Body of pancreas (tissue), 4 donors: ENCODE measurements around the gene GATAD2B. TPM values are rescaled to one million over a fixed set of nuclear protein-coding genes. Genes with fewer than 3 reads are reported as not detected.

ENCODE experiments used
- ATAC-seq: fragments of 150-250 bp; one replicate; pipeline ENCODE4 v1.9.1; 2016
- DNase-seq, 4 donors: peaks; one replicate each; pipeline ENCODE4 v3.0.0-alpha.2; 2019
- H3K27ac ChIP-seq, 4 donors: fragments of 200-600 bp; sonication (generic); 1 replicate in 3 of 4; 2 replicates in 1 of 4; pipeline versions ENCODE4 v1.5.1 to v1.6.1; 2016 to 2019; ENCODE audit warnings: mild to moderate bottlenecking in 1 of 4, mixed read lengths in 1 of 4, moderate library complexity in 1 of 4
- H3K27me3 ChIP-seq, 2 donors: fragments of 200-600 bp; sonication (generic); one replicate each; pipeline ENCODE4 v1.6.0; 2016; ENCODE audit warnings: mild to moderate bottlenecking in 1 of 2
- H3K36me3 ChIP-seq, 2 donors: fragments of 200-600 bp; sonication (generic); replicated peaks in 1 of 2; 2 replicates each; pipeline ENCODE4 v1.5.1; 2016; ENCODE audit warnings: low read depth in 2 of 2; ENCODE audit not compliant: insufficient read depth in 1 of 2
- H3K4me1 ChIP-seq: fragments of 200-600 bp; sonication (generic); one replicate; pipeline ENCODE4 v1.6.0; 2016
- H3K4me3 ChIP-seq, 2 donors: fragments of 200-600 bp; sonication (generic); 1 replicate in 1 of 2; 2 replicates in 1 of 2; pipeline ENCODE4 v1.5.1; 2016 to 2019
- H3K9me3 ChIP-seq, 3 donors: fragments of 200-600 bp; sonication (generic); 1 replicate in 2 of 3; 2 replicates in 1 of 3; pipeline ENCODE4 v1.5.1; 2016
- CTCF ChIP-seq, 7 experiments: fragments of 450-650 bp in 4 of 7; fragments of 200-600 bp in 3 of 7; sonication (generic) in 3 of 7; IDR thresholded peaks; one replicate each; pipeline ENCODE4 v1.5.1; 2016 to 2019; ENCODE audit warnings: antibody characterized with exemption in 7 of 7
- POLR2A ChIP-seq, 3 donors: fragments of 450-650 bp; IDR thresholded peaks; one replicate each; pipeline ENCODE4 v1.6.1; 2016; ENCODE audit warnings: antibody characterized with exemption in 3 of 3, mild to moderate bottlenecking in 2 of 3
- WGBS, 2 donors: methylation state at CpG; one replicate each; pipeline ENCODE4 v1.1.5; 2017; 5-methylcytosine and 5-hydroxymethylcytosine counted together
- intact Hi-C: fragments of 100-400 bp; cut with DNase I; formaldehyde crosslinking; loops from one replicate; pipeline ENCODE4 v1.15.1; 2023
- total RNA-seq, 2 donors: library from RNA; depleted of rRNA; stranded (reverse); fragments of >200 nt; gene quantifications; one replicate each; pipeline ENCODE4 v1.1.0, GENCODE V29; 2016

GATAD2B gene
- total RNA-seq, 2 donors from 2014 or later = 7.8 to 12.5 TPM

- H3K4me3 ChIP-seq = no peak overlapping the region
- H3K27me3 ChIP-seq = no peaks in the 10 kb centered on the region
- no peak for ATAC-seq
- no peak for TF ChIP-seq CTCF (IDR thresholded peaks at IDR 0.05)
- TF ChIP-seq POLR2A (IDR thresholded peaks at IDR 0.05) = no peak
- WGBS, 2 donors = 91 to 100% methylated on average over 3 to 10 of the region's 10 CpGs
- no peak overlapping the region for H3K27ac ChIP-seq
- no peak for DNase-seq
- peaks cover 34% of the 10 kb centered on the region for H3K4me1 ChIP-seq
- no peaks in the 10 kb centered on the region for H3K9me3 ChIP-seq
- intact Hi-C loops = no loop called here
- H3K36me3 ChIP-seq = peaks cover 0 to 13% of the 10 kb centered on the region in 2 donors
These were observed 32.1 kb upstream of the GATAD2B start for GRCh38 chr1:153954826-153955225.

- Histone ChIP-seq H3K4me1 (peaks cover 25% of the 10 kb centered on the region), H3K9me3 (no peaks in the 10 kb centered on the region), H3K36me3 (peaks cover 0 to 13% of the 10 kb centered on the region in 2 donors), H3K27ac (no peak overlapping the region), H3K4me3 (no peak overlapping the region), H3K27me3 (no peaks in the 10 kb centered on the region)
- DNase-seq (no peak), ATAC-seq (no peak)
- TF ChIP-seq POLR2A (IDR thresholded peaks at IDR 0.05) = no peak
- no peak for TF ChIP-seq CTCF (IDR thresholded peaks at IDR 0.05)
- intact Hi-C loops = no loop called here
- WGBS, 2 donors = 58 to 63% methylated on average over 4 of the region's 4 CpGs
These were observed 31.1 kb upstream of the GATAD2B start for GRCh38 chr1:153953859-153954365.

GRCh38 chr1:153951801-153952200 is 29.0 kb upstream of the GATAD2B start:
- WGBS, 2 donors = 87 to 92% methylated on average over 2 of the region's 2 CpGs
- Histone ChIP-seq H3K27ac (no peak overlapping the region), H3K4me3 (no peak overlapping the region), H3K9me3 (no peaks in the 10 kb centered on the region), H3K4me1 (peaks cover 16% of the 10 kb centered on the region), H3K36me3 (peaks cover 0 to 16% of the 10 kb centered on the region in 2 donors), H3K27me3 (no peaks in the 10 kb centered on the region)
- DNase-seq (no peak), ATAC-seq (no peak)
- intact Hi-C loops = no loop called here
- TF ChIP-seq CTCF (IDR thresholded peaks at IDR 0.05) = no peak

GRCh38 chr1:153951183-153951582 is 28.4 kb upstream of the GATAD2B start:
- no peaks in the 10 kb centered on the region for H3K27me3 ChIP-seq
- DNase-seq (no peak), ATAC-seq (no peak)
- peaks cover 0 to 16% of the 10 kb centered on the region in 2 donors for H3K36me3 ChIP-seq
- WGBS, 2 donors = 86 to 95% methylated on average over 8 to 11 of the region's 11 CpGs
- TF ChIP-seq CTCF (IDR thresholded peaks at IDR 0.05) = no peak
- no peak for TF ChIP-seq POLR2A (IDR thresholded peaks at IDR 0.05)
- intact Hi-C loops = no loop called here
- no peaks in the 10 kb centered on the region for H3K9me3 ChIP-seq
- H3K4me1 ChIP-seq = peaks cover 12% of the 10 kb centered on the region
- no peak overlapping the region for H3K4me3 ChIP-seq
- no peak overlapping the region for H3K27ac ChIP-seq

- Histone ChIP-seq H3K36me3 (peaks cover 0 to 12% of the 10 kb centered on the region in 2 donors), H3K9me3 (no peaks in the 10 kb centered on the region), H3K27me3 (no peaks in the 10 kb centered on the region), H3K4me3 (peak within 1 kb of the TSS; percentile 32 to 74), H3K27ac (peak within 1 kb of the TSS; percentile 79 to 95 (median 90)), H3K4me1 (peaks cover 26% of the 10 kb centered on the region)
- TF ChIP-seq CTCF (IDR thresholded peaks at IDR 0.05) (peak; percentile 89 to 99 (median 97)), POLR2A (IDR thresholded peaks at IDR 0.05) (no peak)
- 16 to 36% methylated on average over 6 to 13 of the region's 28 CpGs for WGBS, 2 donors
- DNase-seq = peak; percentile 80 to 86 (median 84)
- ATAC-seq = peak; percentile 91
- intact Hi-C loops = loop anchor here (10.0 kb wide), 1 partner anchor 142 kb away; no protein-coding TSS in a partner anchor
These were observed 24.0 kb upstream of the GATAD2B start, which contains the start of gene DENND4B for GRCh38 chr1:153946622-153947241. DENND4B (minus strand) TSS chr1:153946718; CDS start chr1:153944374, 2,344 bp downstream.
